Heart left ventricle (tissue), 16 donors: ENCODE results near the gene CYB5RL. TPM values are rescaled to one million over a fixed set of nuclear protein-coding genes. Genes with fewer than 3 reads are reported as not detected.

Experiments used
- ATAC-seq, 4 donors: fragments of 200-7000 bp; cut with Tn5 transposase; one replicate each; pipeline ENCODE4 v1.9.1; 2020 to 2022; ENCODE audit warnings: moderate library complexity in 4 of 4, mild to moderate bottlenecking in 3 of 4, moderate number of reproducible peaks in 1 of 4
- DNase-seq, 5 donors: peaks; one replicate each; pipeline ENCODE4 v3.0.0-alpha.2; 2020
- H3K27ac ChIP-seq, 12 donors: fragments of 200-600 bp; sonication (generic) in 4 of 12; one replicate each; pipeline versions ENCODE4 v1.5.0 to v1.8.0; 2016 to 2022; ENCODE audit warnings: mild to moderate bottlenecking in 2 of 12
- H3K27me3 ChIP-seq, 9 donors: fragments of 200-600 bp; sonication (generic) in 2 of 9; one replicate each; pipeline versions ENCODE4 v1.5.1 to v1.8.0; 2016 to 2022; ENCODE audit warnings: mild to moderate bottlenecking in 3 of 9
- H3K36me3 ChIP-seq, 9 donors: fragments of 200-600 bp; sonication (generic) in 2 of 9; one replicate each; pipeline versions ENCODE4 v1.5.0 to v1.8.0; 2018 to 2022; ENCODE audit warnings: mild to moderate bottlenecking in 2 of 9
- H3K4me1 ChIP-seq, 12 donors: fragments of 200-600 bp; sonication (generic) in 4 of 12; one replicate each; pipeline versions ENCODE4 v1.5.0 to v1.8.0; 2016 to 2022; ENCODE audit warnings: mild to moderate bottlenecking in 3 of 12
- H3K4me3 ChIP-seq, 12 donors: fragments of 200-600 bp; sonication (generic) in 4 of 12; one replicate each; pipeline versions ENCODE4 v1.5.0 to v1.8.0; 2017 to 2022; ENCODE audit warnings: mild to moderate bottlenecking in 9 of 12, moderate library complexity in 4 of 12
- H3K9me3 ChIP-seq, 12 donors: fragments of 200-600 bp; sonication (generic) in 4 of 12; one replicate each; pipeline versions ENCODE4 v1.5.0 to v1.8.0; 2016 to 2022; ENCODE audit warnings: mild to moderate bottlenecking in 1 of 12
- CTCF ChIP-seq, 12 donors: fragments of 200-600 bp; sonication (generic) in 4 of 12; IDR thresholded peaks; one replicate each; pipeline versions ENCODE4 v1.5.0 to v1.8.0; 2018 to 2022; ENCODE audit warnings: antibody characterized with exemption in 12 of 12, mild to moderate bottlenecking in 5 of 12
- POLR2A ChIP-seq, 2 donors: fragments of 450-650 bp; IDR thresholded peaks; one replicate each; pipeline ENCODE4 v1.6.1; 2017; ENCODE audit warnings: antibody characterized with exemption in 2 of 2, mild to moderate bottlenecking in 2 of 2, moderate library complexity in 2 of 2
- WGBS, 4 donors: extraction: QIAGEN DNeasy Blood & Tissue Kit in 2 of 4; methylation state at CpG; one replicate each; pipeline versions ENCODE4 v1.1.5 to v1.1.7; 2013 to 2018; 5-methylcytosine and 5-hydroxymethylcytosine counted together
- intact Hi-C, 10 donors: fragments of 100-400 bp; cut with DNase I; formaldehyde crosslinking; loops; one replicate each; pipeline versions ENCODE4 v1.11.1 to v1.14.2; 2022
- polyA plus RNA-seq, 2 donors: library from polyadenylated mRNA; stranded (reverse); fragments of 200-250 nt; gene quantifications; one replicate each; pipeline ENCODE4 v1.2.3, GENCODE V29; 2013
- total RNA-seq, 9 donors: library from RNA; depleted of rRNA in 2 of 9; stranded (reverse); fragments of >200 nt in 2 of 9; fragmentation: NEBNext Ultra II Directional in 3 of 9; extraction: Animal tissue kit (Norgen Biotek cat#: 25700) in 3 of 9; gene quantifications; one replicate each; pipeline versions ENCODE4 v1.1.0 to v1.2.4, GENCODE V29; 2016 to 2023
- donor health status: ischemic (EF 13 %, LVEDD 7.1; RV severe dilation, severe dysfunction).
- donor health status: healthy with polysubstance abuse.
- donor health status: DM: no; HTN: yes; CAD: no.
- donor health status: DM: no; HTN: no; CAD: no.
- donor health status: ischemic (EF 25% LVEDD 6.9; RV normal size, moderate dysfunction).
- donor health status: ischemic (EF 25% LVEDD 5.7; RV mildly dilated, moderate dysfunction).
- donor health status: healthy.
- donor health status: DM: yes; HTN: yes; CAD: no.
- donor health status: ischemic (EF 35%, LVEDD 5.7; RV mildly dilated, moderate dysfunction).
- donor health status: nonischemic (EF 11% LVEDD 7.7; RV severe dilation, severe dysfunction).
- donor health status: DM: yes; HTN: yes; CAD: no.
- donor health status: PGD.
- donor health status: ischemic (EF 29% LVEDD 5.4; RV normal size, mild dysfunction).
- donor health status: nonischemic (EF 23%, LVEDD 6.1; RV moderate dilation, normal function).

Gene CYB5RL
- total and polyA plus RNA-seq, 11 donors, result 2.2 to 7.5 (median 4.3) TPM

GRCh38 chr1:54193453-54193852 lies 6.4 kb downstream of the CYB5RL start:
- intact Hi-C loops, result loop anchor here in 2 of 10 donors (10.0 kb wide), 1 partner anchor 211 kb away; the partner anchor contains the start of gene SSBP3 (in 2 of the 2)
- H3K4me1 ChIP-seq, result no peaks in the 10 kb centered on the region
- ATAC-seq, result no peak
- no peak overlapping the region for H3K27ac ChIP-seq
- H3K36me3 ChIP-seq, result peaks cover 0 to 77% (median 34%) of the 10 kb centered on the region in 9 donors
- WGBS, 4 donors, result 89 to 97% (median 93%) methylated on average over 5 of the region's 5 CpGs
- no peaks in the 10 kb centered on the region for H3K9me3 ChIP-seq
- no peak for DNase-seq
- no peak overlapping the region for H3K4me3 ChIP-seq
- TF ChIP-seq CTCF (IDR thresholded peaks at IDR 0.05), result no peak
- no peak for TF ChIP-seq POLR2A (IDR thresholded peaks at IDR 0.05)
- H3K27me3 ChIP-seq, result no peaks in the 10 kb centered on the region

DNA sequence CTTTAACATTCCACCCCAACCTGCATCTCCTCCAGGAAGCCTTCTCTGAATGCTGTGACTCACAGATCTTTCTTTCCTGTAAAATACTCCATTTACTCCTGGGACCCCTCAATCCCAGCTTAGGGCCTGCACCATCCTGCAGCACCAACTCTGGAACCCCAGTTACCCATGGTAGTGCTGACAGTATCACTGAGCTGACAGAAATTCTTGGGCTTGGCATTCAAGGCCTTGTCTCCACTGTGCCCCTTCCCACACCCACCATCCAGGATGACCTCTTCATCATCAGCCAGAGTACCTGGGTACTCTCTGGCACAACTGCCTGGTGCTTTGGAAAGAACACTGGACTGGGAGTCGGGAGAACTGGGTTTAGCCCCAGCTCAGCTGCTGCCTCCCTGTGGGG lies 8.3 kb downstream of the CYB5RL start:
- DNase-seq (no peak), ATAC-seq (no peak)
- H3K27ac ChIP-seq, result no peak overlapping the region
- H3K27me3 ChIP-seq, result no peaks in the 10 kb centered on the region
- H3K36me3 ChIP-seq, result peaks cover 0 to 90% (median 36%) of the 10 kb centered on the region in 9 donors
- intact Hi-C loops, result loop anchor here in 2 of 10 donors (10.0 kb wide), 1 partner anchor 213 kb away; the partner anchor contains the start of gene SSBP3 (in 2 of the 2)
- no peaks in the 10 kb centered on the region for H3K9me3 ChIP-seq
- WGBS, 4 donors, result 85 to 100% (median 96%) methylated on average over 1 of the region's 1 CpG
- H3K4me3 ChIP-seq, result no peak overlapping the region
- TF ChIP-seq CTCF (IDR thresholded peaks at IDR 0.05) (no peak), POLR2A (IDR thresholded peaks at IDR 0.05) (no peak)
- no peaks in the 10 kb centered on the region for H3K4me1 ChIP-seq

DNA sequence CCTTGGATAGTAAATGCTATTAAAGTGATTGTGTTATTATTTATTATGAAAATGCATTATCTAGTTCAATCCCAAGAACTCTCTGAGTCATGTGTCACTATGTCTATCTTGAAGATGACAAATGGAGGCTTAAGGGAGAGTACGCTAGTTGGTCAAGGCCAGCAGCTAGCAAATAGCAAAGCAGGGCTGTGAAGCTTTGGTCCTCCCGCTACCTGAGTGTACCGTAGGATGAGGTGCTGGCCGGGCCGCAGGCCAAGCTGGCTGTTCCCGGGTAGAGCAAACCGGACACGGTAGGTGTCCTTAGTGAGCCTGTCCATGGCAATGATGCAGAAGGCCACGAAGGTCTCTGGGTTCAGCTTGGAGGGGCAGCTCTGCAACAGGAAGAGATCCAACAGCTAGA lies 9.3 kb downstream of the CYB5RL start:
- DNase-seq, result no peak

DNA sequence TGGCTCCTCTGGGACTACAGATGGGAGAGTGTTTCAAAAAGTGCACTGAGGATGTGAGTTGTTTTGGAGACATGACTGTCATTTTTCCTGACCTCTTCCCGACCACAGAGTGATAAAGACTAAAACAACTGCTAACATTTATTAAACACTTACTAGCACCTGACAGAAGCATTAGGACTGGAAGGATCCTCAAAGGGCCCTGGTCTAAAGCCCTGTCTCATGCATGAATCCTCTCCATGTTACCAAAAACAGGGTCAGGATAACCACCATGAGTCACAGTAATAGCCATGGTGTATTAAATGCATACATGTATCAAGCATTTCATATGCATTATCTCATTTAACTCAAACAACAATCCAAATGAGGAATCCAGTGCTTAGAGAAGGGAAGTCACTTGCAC lies 11.5 kb downstream of the CYB5RL start:
- Histone ChIP-seq H3K36me3 (peaks cover 0 to 74% (median 19%) of the 10 kb centered on the region in 9 donors), H3K27ac (no peak overlapping the region), H3K4me1 (no peaks in the 10 kb centered on the region), H3K4me3 (no peak overlapping the region), H3K27me3 (no peaks in the 10 kb centered on the region), H3K9me3 (no peaks in the 10 kb centered on the region)
- WGBS, 4 donors, result 71 to 94% (median 87%) methylated on average over 1 of the region's 1 CpG
- DNase-seq (no peak), ATAC-seq (no peak)
- intact Hi-C loops, result no loop called here
- TF ChIP-seq POLR2A (IDR thresholded peaks at IDR 0.05) (no peak), CTCF (IDR thresholded peaks at IDR 0.05) (no peak)

More for the DNA sequence above, 9.3 kb downstream of the CYB5RL start:
- no peak for ATAC-seq
- no peak overlapping the region for H3K4me3 ChIP-seq
- no peaks in the 10 kb centered on the region for H3K4me1 ChIP-seq
- no peaks in the 10 kb centered on the region for H3K27me3 ChIP-seq
- peaks cover 0 to 90% (median 37%) of the 10 kb centered on the region in 9 donors for H3K36me3 ChIP-seq
- H3K9me3 ChIP-seq, result no peaks in the 10 kb centered on the region
- TF ChIP-seq CTCF (IDR thresholded peaks at IDR 0.05), result no peak
- TF ChIP-seq POLR2A (IDR thresholded peaks at IDR 0.05), result no peak
- H3K27ac ChIP-seq, result no peak overlapping the region
- WGBS, 4 donors, result 92 to 100% (median 94%) methylated on average over 1 to 9 of the region's 9 CpGs
- intact Hi-C loops, result loop anchor here in 2 of 10 donors (10.0 kb wide), 1 partner anchor 214 kb away; the partner anchor contains the start of gene SSBP3 (in 2 of the 2)
